ENCODE data around the gene CCDC17.

- TF ChIP-seq POLR2A (IDR thresholded peaks at IDR 0.05; ENCODE audit: low read length) = no peak
- TF ChIP-seq GATA1 (IDR thresholded peaks at IDR 0.05; ENCODE audit: low read depth, low read length) = no peak
Measured at GRCh38 chr1:45594412-45594811, 29.4 kb downstream of the CCDC17 start.
